Activated CD4-positive, alpha-beta T cell treated with anti-CD3 and anti-CD28 coated beads, Interleukin-2, amount 50 U/mL, for 48 hours (primary cell): ENCODE results near the gene ATP2C2.
"Not testable (repeated sequence)": the region's sequence is repeated elsewhere in the genome, so short reads cannot be mapped to it uniquely, and the experiment has no call there.

ENCODE experiments used
- DNase-seq, 2 experiments: peaks; one replicate each; pipeline ENCODE4 v3.0.0-alpha.2; 2020

Gene ATP2C2

DNA sequence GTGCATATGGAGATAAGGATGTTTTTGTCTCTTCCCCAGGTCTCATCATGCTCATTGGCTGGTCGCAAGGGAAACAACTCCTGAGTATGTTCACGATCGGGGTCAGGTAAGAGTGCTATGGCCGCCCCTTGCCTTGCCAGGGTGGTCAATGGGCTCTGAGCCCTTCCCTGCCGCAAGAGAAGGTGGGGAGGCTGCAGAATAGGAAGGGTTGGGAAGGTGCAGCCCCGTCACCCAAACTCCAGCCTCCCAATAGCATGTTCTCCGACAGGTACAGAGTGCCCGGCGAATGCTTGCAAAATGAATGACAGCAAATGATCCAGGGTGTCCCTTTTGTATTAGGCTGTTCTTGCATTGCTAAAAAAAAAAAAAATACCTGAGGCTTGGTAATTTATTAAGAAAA is 57.4 kb downstream of the ATP2C2 start:
- DNase-seq: no peak

DNA sequence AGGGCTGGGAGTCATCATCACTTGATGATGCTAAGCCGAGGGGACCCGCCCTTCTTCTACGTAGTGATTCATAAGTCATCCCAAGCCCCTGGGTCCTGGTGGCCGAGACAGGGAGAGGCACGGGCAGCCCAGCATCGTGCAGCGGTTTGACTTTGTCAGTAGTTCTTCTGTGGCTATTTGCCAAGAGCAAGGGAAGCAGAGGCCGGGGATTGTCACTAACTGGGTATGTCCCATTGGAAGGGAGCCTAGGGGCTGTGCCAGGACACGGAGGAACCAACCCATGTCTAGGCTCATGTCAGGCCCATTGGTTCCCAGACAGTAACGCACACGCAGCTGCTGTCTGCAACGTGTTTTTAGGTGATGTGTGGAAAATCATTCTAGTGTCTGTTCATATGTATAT is 58.5 kb downstream of the ATP2C2 start:
- DNase-seq: no peak

DNA sequence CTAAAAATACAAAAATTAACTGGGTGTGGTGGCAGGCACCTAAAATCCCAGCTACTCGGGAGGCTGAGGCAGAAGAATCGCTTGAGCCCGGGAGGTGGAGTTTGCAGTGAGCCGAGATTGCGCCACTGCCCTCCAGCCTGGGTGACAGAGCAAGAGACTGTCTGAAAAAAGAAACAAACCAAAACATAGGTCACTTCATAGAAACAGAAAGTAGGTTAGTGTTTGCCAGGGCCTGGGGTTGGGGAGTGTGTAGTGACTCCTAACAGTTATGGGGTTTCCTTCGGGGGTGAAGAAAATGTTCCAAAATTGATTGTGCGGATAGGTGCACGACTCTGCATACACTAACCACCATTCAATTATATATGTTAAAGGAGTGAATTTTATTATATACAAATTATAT is 59.2 kb downstream of the ATP2C2 start:
- DNase-seq: no peak

GRCh38 chr16:84430860-84431259 is 62.5 kb downstream of the ATP2C2 start:
- no peak for DNase-seq

GRCh38 chr16:84434800-84435199 is 66.5 kb downstream of the ATP2C2 start:
- no peak for DNase-seq

- DNase-seq: no peak
Measured at GRCh38 chr16:84436196-84436595, 67.9 kb downstream of the ATP2C2 start.

- DNase-seq: no peak
Measured at GRCh38 chr16:84438971-84439696, 70.8 kb downstream of the ATP2C2 start.

GRCh38 chr16:84442416-84443145 is 74.2 kb downstream of the ATP2C2 start:
- DNase-seq: no peak

- DNase-seq: no peak
Measured at GRCh38 chr16:84443166-84443802, 74.9 kb downstream of the ATP2C2 start.

GRCh38 chr16:84444476-84444875 is 76.1 kb downstream of the ATP2C2 start:
- DNase-seq: no peak

- DNase-seq: no peak
Measured at GRCh38 chr16:84446084-84446483, 77.7 kb downstream of the ATP2C2 start.

DNA sequence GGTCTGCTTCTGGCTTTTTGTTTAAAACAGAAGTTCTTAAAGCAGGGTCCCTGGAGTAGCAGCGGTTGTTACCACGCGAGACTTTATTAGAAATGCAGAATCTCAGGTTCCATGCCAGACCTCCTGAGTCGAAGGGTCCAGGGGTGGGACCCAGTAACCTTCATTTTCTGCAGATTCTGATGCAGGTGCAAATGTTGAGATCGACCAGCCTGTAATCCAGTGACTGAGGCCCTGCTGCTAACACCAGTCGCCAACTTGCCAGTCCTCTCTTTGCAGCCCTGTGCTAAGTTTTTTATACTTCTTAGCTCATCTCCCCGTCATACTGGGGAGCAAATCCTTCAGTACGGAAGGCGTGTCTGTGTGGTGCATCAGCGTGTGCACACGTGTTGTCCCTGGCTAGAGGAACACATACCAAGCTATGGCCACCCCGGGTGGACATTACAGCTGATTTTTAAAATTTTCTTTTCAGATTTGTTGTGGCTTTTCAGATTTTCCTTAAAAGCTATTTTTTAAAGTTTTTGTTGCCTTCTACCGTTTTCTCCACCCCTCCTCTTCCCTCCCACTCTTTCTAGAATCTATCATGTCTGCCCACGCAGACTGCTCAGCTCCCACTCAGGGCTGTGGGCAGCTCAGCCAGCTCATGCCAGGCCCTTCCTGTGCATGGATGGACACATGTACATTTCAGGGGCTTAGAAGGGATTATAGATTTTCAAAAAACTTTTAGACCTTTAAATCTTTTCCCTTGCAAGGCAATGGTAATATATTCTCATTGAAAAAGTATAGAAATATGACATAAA is 78.5 kb downstream of the ATP2C2 start:
- no peak for DNase-seq

GRCh38 chr16:84448444-84448843 is 80.1 kb downstream of the ATP2C2 start:
- DNase-seq: no peak

DNA sequence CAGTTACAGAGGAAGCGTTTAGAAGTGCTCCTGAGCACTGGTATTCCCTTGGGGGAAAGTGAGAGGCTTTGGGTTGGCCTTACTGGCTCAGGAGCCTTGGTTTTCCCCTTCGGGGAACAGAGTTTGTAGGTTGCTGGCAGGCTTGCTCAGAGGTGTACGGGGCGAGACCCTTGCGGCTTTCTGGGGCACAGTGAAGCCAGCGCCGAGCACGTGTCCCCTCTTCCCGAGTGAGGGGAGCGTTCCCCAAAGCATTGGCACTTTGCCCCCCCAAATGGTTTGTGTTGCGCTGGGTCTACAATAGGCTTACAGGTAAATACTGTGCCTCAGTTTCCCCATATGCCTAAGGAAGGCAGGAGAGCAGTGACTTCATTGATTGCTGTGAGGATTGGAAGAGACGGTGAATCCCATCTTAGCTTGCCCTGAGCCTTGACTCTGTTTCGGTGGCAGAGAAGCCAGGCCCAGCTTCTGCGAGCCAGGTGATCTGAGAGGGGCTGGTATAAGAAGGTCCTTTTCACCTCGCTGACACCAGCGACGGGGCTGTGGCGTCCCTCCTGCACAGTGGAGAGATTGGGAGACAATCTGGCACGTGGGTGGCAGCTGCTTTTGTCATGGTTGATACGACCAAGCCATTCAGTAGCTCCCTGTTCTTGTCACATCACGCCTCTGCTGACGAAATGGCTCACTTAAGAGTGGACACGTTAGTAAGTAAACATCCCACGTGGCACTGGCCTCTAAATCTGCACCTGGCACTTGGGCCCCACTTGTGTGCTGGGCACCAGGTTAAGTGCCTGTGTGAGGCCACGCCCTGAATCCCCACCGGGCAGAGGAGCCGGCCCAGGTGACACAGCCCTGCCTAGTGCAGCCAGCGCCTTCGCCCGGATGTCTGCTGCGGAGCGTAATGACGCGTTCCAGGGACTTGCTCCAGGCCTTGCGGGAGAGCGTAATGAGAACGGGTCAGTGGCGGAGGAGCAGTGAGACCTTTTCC is 81.1 kb downstream of the ATP2C2 start:
- no peak for DNase-seq

DNA sequence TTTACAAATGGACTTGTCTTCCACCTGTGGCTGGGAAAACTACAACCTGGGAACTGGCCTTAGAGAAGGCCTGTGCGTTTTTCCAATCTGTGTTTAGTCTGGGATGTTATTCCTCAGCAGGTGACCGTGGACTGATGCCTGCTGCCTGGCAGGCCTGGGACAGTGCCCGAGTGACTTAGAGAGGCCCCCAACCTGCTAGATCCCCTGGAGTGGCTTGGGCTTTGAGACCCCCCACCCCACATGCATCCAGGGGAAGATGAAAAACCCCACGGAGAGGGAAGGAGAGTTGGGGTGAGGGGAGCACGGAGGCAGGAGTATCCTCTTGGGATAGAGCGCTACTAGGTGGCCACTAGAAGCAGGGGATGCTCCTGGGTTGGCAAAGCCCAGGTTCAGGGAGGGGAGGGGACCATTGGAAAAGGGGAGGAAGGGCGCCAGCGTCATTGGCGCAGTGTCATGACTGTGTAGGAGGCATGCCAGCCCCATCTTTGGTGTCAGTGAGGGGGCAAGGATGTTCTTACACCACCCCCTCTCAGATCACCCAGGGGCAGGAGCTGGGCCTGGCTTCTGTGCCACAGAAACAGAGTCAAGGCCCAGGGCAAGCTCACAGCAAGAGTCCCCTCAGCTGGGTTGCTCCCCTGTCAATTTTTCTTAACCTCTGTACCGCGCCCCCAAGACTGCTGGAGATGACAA is 82.0 kb downstream of the ATP2C2 start:
- DNase-seq: no peak

GRCh38 chr16:84451010-84451676 is 82.8 kb downstream of the ATP2C2 start:
- DNase-seq: not testable (repeated sequence)

GRCh38 chr16:84451781-84452180 is 83.4 kb downstream of the ATP2C2 start:
- DNase-seq: no peak

- DNase-seq: no peak
Measured at GRCh38 chr16:84453061-84453752, 84.9 kb downstream of the ATP2C2 start.

GRCh38 chr16:84454611-84455010 is 86.3 kb downstream of the ATP2C2 start:
- DNase-seq: no peak

DNA sequence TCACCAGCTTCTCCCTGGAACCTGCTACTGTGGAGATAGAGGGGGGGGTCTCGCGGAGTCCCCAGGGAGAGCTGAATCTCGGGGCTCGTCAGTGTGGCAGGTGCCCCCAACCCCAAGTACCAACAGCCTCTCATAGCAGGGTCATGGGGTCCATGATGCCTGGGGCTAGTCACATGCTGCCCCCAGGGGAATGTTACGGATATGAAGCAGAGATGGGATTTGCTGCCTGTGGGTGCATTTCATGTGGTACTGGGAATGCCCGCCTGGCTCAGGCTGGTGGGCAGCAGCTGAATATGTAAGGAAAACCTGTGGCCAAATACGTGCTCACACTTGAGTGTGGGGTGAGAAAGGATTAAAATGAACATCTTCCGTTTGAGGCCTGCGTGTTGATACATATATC is 86.7 kb downstream of the ATP2C2 start:
- DNase-seq: no peak
